Endothelial cell of umbilical vein (primary cell): ENCODE results near the gene NXN. TPM values are rescaled to one million over a fixed set of nuclear protein-coding genes. Genes with fewer than 3 reads are reported as not detected.

Experiments used
- BruUV-seq: library from RNA; stranded (reverse); fragments of 400-500 nt; replicated peaks from 2 replicates; lab custom pipeline; 2021; lab: Mats Ljungman, UMichigan
- CTCF ChIA-PET: fragments of 300-600, 350-600 bp; sonication (Branson Sonifier 250); formaldehyde crosslinking; loops from one replicate; lab custom pipeline; 2021; ENCODE audit warnings: antibody characterized with exemption, inconsistent platforms; lab: Charles Lee
- POLR2A ChIA-PET: fragments of 300-600, 350-600 bp; sonication (Branson Sonifier 250); formaldehyde crosslinking; loops from one replicate; lab custom pipeline; 2021; ENCODE audit warnings: antibody characterized with exemption, inconsistent platforms; lab: Charles Lee
- DNase-seq: peaks from one replicate; pipeline ENCODE4 v3.0.0-alpha.2; 2011; ENCODE audit warnings: low read depth, low spot score
- FAIRE-seq: peaks from 2 replicates; lab custom pipeline; 2011; peaks lifted over from hg19 to GRCh38; lab: Jason Lieb, UNC
- H2AFZ ChIP-seq: 2 replicates; pipeline ENCODE4 v1.6.0; 2012; ENCODE audit warnings: low read depth, low read length, control low read depth, inconsistent platforms
- H3K27ac ChIP-seq: 2 replicates; pipeline ENCODE4 v1.5.1; 2011; ENCODE audit warnings: low read depth, mild to moderate bottlenecking, control low read depth, low read length, moderate library complexity; ENCODE audit not compliant: insufficient read depth
- H3K27me3 ChIP-seq, 2 experiments: 2 replicates each; pipeline versions ENCODE4 v1.6.0 to v1.6.1; 2011; ENCODE audit warnings: low read length in 2 of 2, mixed read lengths in 1 of 2; ENCODE audit not compliant: control insufficient read depth in 2 of 2, insufficient read depth in 2 of 2
- H3K36me3 ChIP-seq, 2 experiments: 2 replicates in 1 of 2; 3 replicates in 1 of 2; pipeline ENCODE4 v1.5.1; 2011; ENCODE audit warnings: low read length in 2 of 2, mild to moderate bottlenecking in 1 of 2, moderate library complexity in 1 of 2; ENCODE audit not compliant: control insufficient read depth in 2 of 2, insufficient read depth in 2 of 2; ENCODE audit errors: extremely low read depth in 1 of 2
- H3K4me1 ChIP-seq: 3 replicates; pipeline ENCODE4 v1.5.1; 2011; ENCODE audit warnings: mild to moderate bottlenecking, low read length; ENCODE audit not compliant: control insufficient read depth, insufficient read depth; ENCODE audit errors: extremely low read depth
- H3K4me2 ChIP-seq: 2 replicates; pipeline ENCODE4 v1.6.1; 2011; ENCODE audit warnings: low read length, control low read depth, mixed read lengths; ENCODE audit not compliant: insufficient read depth
- H3K4me3 ChIP-seq, 3 experiments: fragments of 200-600 bp in 1 of 3; sonication (generic), shearing (Covaris generic) in 1 of 3; replicated peaks in 1 of 3; 2 replicates each; pipeline ENCODE4 v1.5.1; 2011 to 2016; ENCODE audit warnings: control low read depth in 3 of 3, low read length in 3 of 3, mild to moderate bottlenecking in 2 of 3, inconsistent platforms in 1 of 3, low read depth in 1 of 3, moderate library complexity in 1 of 3; ENCODE audit not compliant: insufficient read depth in 1 of 3
- H3K79me2 ChIP-seq: 2 replicates; pipeline ENCODE4 v1.6.0; 2012; ENCODE audit warnings: low read length, inconsistent platforms; ENCODE audit not compliant: control insufficient read depth, insufficient read depth
- H3K9ac ChIP-seq: replicated peaks from 2 replicates; pipeline ENCODE3; 2011; ENCODE audit warnings: low read length, control low read depth; ENCODE audit not compliant: insufficient read depth; ENCODE audit errors: extremely low read depth
- H3K9me1 ChIP-seq: replicated peaks from 3 replicates; pipeline ENCODE4 v1.6.0; 2011; ENCODE audit warnings: mild to moderate bottlenecking, low read length; ENCODE audit not compliant: control insufficient read depth, insufficient read depth; ENCODE audit errors: extremely low read depth
- H3K9me3 ChIP-seq: replicated peaks from 2 replicates; pipeline ENCODE4 v1.5.1; 2012; ENCODE audit warnings: low read length, inconsistent platforms; ENCODE audit not compliant: control insufficient read depth, insufficient read depth
- H4K20me1 ChIP-seq: replicated peaks from 2 replicates; pipeline ENCODE3; 2011; ENCODE audit warnings: mild to moderate bottlenecking, low read length; ENCODE audit not compliant: control insufficient read depth, insufficient read depth; ENCODE audit errors: extremely low read depth
- EZH2 ChIP-seq: IDR thresholded peaks from 2 replicates; pipeline ENCODE4 v1.6.1; 2012; ENCODE audit warnings: borderline replicate concordance, low read depth, mild to moderate bottlenecking, moderate library complexity, low read length, inconsistent platforms; ENCODE audit not compliant: severe bottlenecking
- FOS ChIP-seq: IDR thresholded peaks from 2 replicates; pipeline ENCODE4 v1.6.1; 2011; ENCODE audit warnings: mild to moderate bottlenecking, low read length, moderate library complexity, borderline replicate concordance; ENCODE audit not compliant: insufficient read depth
- GATA2 ChIP-seq: IDR thresholded peaks from 2 replicates; pipeline ENCODE4 v1.7.0; 2011; ENCODE audit warnings: low read depth, mild to moderate bottlenecking, moderate library complexity, mixed read lengths, low read length; ENCODE audit not compliant: insufficient read length, insufficient read depth
- JUN ChIP-seq: IDR thresholded peaks from 2 replicates; pipeline ENCODE4 v1.6.1; 2011; ENCODE audit warnings: borderline replicate concordance, low read depth; ENCODE audit not compliant: insufficient read length, insufficient read depth
- MAX ChIP-seq: IDR thresholded peaks from 2 replicates; pipeline ENCODE4 v1.6.1; 2011; ENCODE audit not compliant: insufficient read depth, insufficient read length
- MYC ChIP-seq: IDR thresholded peaks from one replicate; pipeline ENCODE4 v1.6.1; 2011; ENCODE audit warnings: mild to moderate bottlenecking, low read depth, low read length
- POLR2A ChIP-seq: IDR thresholded peaks from 2 replicates; pipeline ENCODE4 v1.6.1; 2012; ENCODE audit warnings: low read depth, mild to moderate bottlenecking, control low read depth, low read length
- POLR2AphosphoS5 ChIP-seq: IDR thresholded peaks from 2 replicates; pipeline ENCODE4 v1.6.1; 2012; ENCODE audit warnings: low read depth, mild to moderate bottlenecking, control low read depth, low read length, moderate library complexity; ENCODE audit not compliant: insufficient read depth
- dilution Hi-C: fragments of 300-500 bp; cut with MboI; formaldehyde crosslinking; loops from one replicate; pipeline ENCODE4 v1.15.0; 2019; ENCODE audit warnings: low sequenced_read_pairs; ENCODE audit not compliant: extremely low pct_ligation_motif_present
- intact Hi-C: fragments of 100-400 bp; cut with micrococcal nuclease; formaldehyde crosslinking; loops from one replicate; pipeline ENCODE4 v1.10.0; 2022
- polyA plus RNA-seq, 4 experiments: library from polyadenylated mRNA; depleted of rRNA in 3 of 4; stranded (reverse) in 3 of 4; unstranded in 1 of 4; fragments of >200 nt; gene quantifications; 2 replicates each; pipeline versions ENCODE4 v1.2.1 to v1.2.3, GENCODE V29; 2011 to 2012; ENCODE audit warnings: missing spikeins in 1 of 4
- total RNA-seq: library from RNA; stranded (reverse); gene quantifications from 2 replicates; pipeline ENCODE4 v1.2.3, GENCODE V29; 2021
- TF ChIP-seq, protein P1 (sequence below), 2 donors: IDR thresholded peaks; 1 replicate in 1 of 2; 2 replicates in 1 of 2; pipeline ENCODE4 v1.5.1; 2011; ENCODE audit warnings: low read length in 2 of 2, mild to moderate bottlenecking in 2 of 2, moderate library complexity in 2 of 2, control low read depth in 1 of 2, inconsistent platforms in 1 of 2, low read depth in 1 of 2; ENCODE audit not compliant: insufficient read depth in 1 of 2; ENCODE audit errors: extremely low read depth in 1 of 2

NXN gene
- total and polyA plus RNA-seq, 2 donors (not counting 3 experiments of a cell fraction or from before 2014, with no cell fraction given), result 69.5 to 77.3 TPM

DNA sequence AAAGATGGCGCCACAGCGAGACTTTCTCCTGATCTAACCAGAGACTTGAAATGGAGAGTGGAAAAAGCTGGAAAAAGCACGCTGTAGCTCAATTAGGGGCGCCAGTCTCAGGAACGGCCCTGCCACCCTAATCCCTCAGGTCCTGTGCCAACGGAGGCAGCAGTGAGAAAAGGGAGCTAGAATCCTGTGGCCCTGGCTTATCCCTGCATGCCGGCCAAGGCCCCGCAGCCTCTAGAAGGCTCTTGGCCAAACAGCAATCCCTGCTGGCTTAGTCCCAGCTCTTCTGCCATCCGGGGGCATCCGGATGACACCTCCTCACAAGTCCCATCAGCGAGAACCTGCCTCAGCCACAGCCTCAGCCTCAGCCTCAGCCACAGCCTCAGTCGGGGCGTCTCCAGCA is 127.7 kb downstream of the NXN start:
- no peak for FAIRE-seq
- no TSS peak for BruUV-seq

GRCh38 chr17:850851-851763 is 128.5 kb downstream of the NXN start:
- Histone ChIP-seq H3K36me3 (peaks cover 0 to 5% of the 10 kb centered on the region in 2 experiments), H3K9ac (no peak overlapping the region), H3K79me2 (no peaks in the 10 kb centered on the region), H3K4me3 (no peak overlapping the region), H3K4me1 (peaks cover 26% of the 10 kb centered on the region), H3K9me3 (no peaks in the 10 kb centered on the region), H4K20me1 (no peaks in the 10 kb centered on the region), H3K27ac (no peak overlapping the region), H3K4me2 (no peak overlapping the region), H2AFZ (no peak overlapping the region), H3K9me1 (no peaks in the 10 kb centered on the region), H3K27me3 (peaks cover 0 to 3% of the 10 kb centered on the region in 2 experiments)
- ChIA-PET CTCF (interaction anchor here (0.8 to 1.9 kb wide), 3 partner anchors 24 to 207 kb away, joined by 3 to 4 read pairs (median 3); no protein-coding TSS in a partner anchor), POLR2A (no interaction called here)
- no peak for DNase-seq
- BruUV-seq, result no TSS peak
- no peak for TF ChIP-seq MAX
- no peak for TF ChIP-seq JUN
- TF ChIP-seq GATA2, result no peak
- no peak for TF ChIP-seq POLR2AphosphoS5
- TF ChIP-seq EZH2, result no peak
- TF ChIP-seq, protein P1, sequence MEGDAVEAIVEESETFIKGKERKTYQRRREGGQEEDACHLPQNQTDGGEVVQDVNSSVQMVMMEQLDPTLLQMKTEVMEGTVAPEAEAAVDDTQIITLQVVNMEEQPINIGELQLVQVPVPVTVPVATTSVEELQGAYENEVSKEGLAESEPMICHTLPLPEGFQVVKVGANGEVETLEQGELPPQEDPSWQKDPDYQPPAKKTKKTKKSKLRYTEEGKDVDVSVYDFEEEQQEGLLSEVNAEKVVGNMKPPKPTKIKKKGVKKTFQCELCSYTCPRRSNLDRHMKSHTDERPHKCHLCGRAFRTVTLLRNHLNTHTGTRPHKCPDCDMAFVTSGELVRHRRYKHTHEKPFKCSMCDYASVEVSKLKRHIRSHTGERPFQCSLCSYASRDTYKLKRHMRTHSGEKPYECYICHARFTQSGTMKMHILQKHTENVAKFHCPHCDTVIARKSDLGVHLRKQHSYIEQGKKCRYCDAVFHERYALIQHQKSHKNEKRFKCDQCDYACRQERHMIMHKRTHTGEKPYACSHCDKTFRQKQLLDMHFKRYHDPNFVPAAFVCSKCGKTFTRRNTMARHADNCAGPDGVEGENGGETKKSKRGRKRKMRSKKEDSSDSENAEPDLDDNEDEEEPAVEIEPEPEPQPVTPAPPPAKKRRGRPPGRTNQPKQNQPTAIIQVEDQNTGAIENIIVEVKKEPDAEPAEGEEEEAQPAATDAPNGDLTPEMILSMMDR (IDR thresholded peaks at IDR 0.05; ENCODE audit: extremely low read depth in 1 of 2, insufficient read depth in 1 of 2, low read depth in 1 of 2, low read length in 2 of 2), result no peak
- TF ChIP-seq POLR2A, result no peak
- TF ChIP-seq FOS, result no peak
- TF ChIP-seq MYC, result no peak
- dilution Hi-C loops, result no loop called here
- no peak for FAIRE-seq
- intact Hi-C loops, result no loop called here

More for the DNA sequence above, 127.7 kb downstream of the NXN start:
- Histone ChIP-seq H3K4me3 (no peak overlapping the region), H3K4me1 (peaks cover 18% of the 10 kb centered on the region), H3K9me1 (no peaks in the 10 kb centered on the region), H4K20me1 (no peaks in the 10 kb centered on the region), H3K9ac (no peak overlapping the region), H2AFZ (no peak overlapping the region), H3K27ac (no peak overlapping the region), H3K36me3 (peaks cover 0 to 5% of the 10 kb centered on the region in 2 experiments), H3K4me2 (no peak overlapping the region), H3K9me3 (no peaks in the 10 kb centered on the region), H3K27me3 (peaks cover 0 to 3% of the 10 kb centered on the region in 2 experiments), H3K79me2 (no peaks in the 10 kb centered on the region)
- CTCF ChIA-PET, result interaction anchor here (1.3 to 1.9 kb wide), 4 partner anchors 9 to 206 kb away, joined by 3 to 6 read pairs (median 4); no protein-coding TSS in a partner anchor
- dilution Hi-C loops, result no loop called here
- no peak for DNase-seq
- intact Hi-C loops, result no loop called here
- TF ChIP-seq MAX (no peak), JUN (no peak), MYC (no peak), FOS (no peak), POLR2AphosphoS5 (no peak), EZH2 (no peak), POLR2A (no peak), GATA2 (no peak)
- POLR2A ChIA-PET, result no interaction called here
